ENCODE results near the gene AK4. TPM values are rescaled to one million over a fixed set of nuclear protein-coding genes. Genes with fewer than 3 reads are reported as not detected.

AK4 gene
- total RNA-seq, 1 experiment from 2014 or later = 180 TPM

GRCh38 chr1:65175171-65176055 is 27.4 kb downstream of the AK4 start:
- Mint-ChIP-seq H3K9me3 (no peaks in the 10 kb centered on the region), H3K27ac (peak overlapping the region; percentile 96), H3K36me3 (no peaks in the 10 kb centered on the region), H3K27me3 (ENCODE audit: low read depth) (no peaks in the 10 kb centered on the region), H3K4me3 (peak overlapping the region; percentile 26), H3K4me1 (peaks cover 83% of the 10 kb centered on the region)
- peak; percentile 21 for ATAC-seq
- DNase-seq (ENCODE audit: low spot score) = no peak
- CTCF ChIA-PET = interaction anchor here (1.9 kb wide), 1 partner anchor 34 kb away, joined by 10 read pairs; no protein-coding TSS in a partner anchor
- TF ChIP-seq E2F5 (CRISPR knock-in tag; IDR thresholded peaks at IDR 0.05) = no peak
- TF ChIP-seq RORB (CRISPR knock-in tag; IDR thresholded peaks at IDR 0.05) = no peak
- TF ChIP-seq, protein P1, sequence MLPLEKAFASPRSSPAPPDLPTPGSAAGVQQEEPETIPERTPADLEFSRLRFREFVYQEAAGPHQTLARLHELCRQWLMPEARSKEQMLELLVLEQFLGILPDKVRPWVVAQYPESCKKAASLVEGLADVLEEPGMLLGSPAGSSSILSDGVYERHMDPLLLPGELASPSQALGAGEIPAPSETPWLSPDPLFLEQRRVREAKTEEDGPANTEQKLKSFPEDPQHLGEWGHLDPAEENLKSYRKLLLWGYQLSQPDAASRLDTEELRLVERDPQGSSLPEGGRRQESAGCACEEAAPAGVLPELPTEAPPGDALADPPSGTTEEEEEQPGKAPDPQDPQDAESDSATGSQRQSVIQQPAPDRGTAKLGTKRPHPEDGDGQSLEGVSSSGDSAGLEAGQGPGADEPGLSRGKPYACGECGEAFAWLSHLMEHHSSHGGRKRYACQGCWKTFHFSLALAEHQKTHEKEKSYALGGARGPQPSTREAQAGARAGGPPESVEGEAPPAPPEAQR (CRISPR knock-in tag; IDR thresholded peaks at IDR 0.05) = no peak
- TF ChIP-seq NFE2L1 (CRISPR knock-in tag; IDR thresholded peaks at IDR 0.05) = no peak
- no peak for TF ChIP-seq TP53 (CRISPR knock-in tag; IDR thresholded peaks at IDR 0.05)
- no peak for TF ChIP-seq PRRX2 (CRISPR knock-in tag; IDR thresholded peaks at IDR 0.05)
- TF ChIP-seq, protein P2, sequence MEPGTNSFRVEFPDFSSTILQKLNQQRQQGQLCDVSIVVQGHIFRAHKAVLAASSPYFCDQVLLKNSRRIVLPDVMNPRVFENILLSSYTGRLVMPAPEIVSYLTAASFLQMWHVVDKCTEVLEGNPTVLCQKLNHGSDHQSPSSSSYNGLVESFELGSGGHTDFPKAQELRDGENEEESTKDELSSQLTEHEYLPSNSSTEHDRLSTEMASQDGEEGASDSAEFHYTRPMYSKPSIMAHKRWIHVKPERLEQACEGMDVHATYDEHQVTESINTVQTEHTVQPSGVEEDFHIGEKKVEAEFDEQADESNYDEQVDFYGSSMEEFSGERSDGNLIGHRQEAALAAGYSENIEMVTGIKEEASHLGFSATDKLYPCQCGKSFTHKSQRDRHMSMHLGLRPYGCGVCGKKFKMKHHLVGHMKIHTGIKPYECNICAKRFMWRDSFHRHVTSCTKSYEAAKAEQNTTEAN (CRISPR knock-in tag; IDR thresholded peaks at IDR 0.05) = no peak
- no peak for TF ChIP-seq ZNF232 (CRISPR knock-in tag; IDR thresholded peaks at IDR 0.05)
- TF ChIP-seq ATF6 (CRISPR knock-in tag; IDR thresholded peaks at IDR 0.05) = no peak
- no peak for TF ChIP-seq CDX4 (CRISPR knock-in tag; IDR thresholded peaks at IDR 0.05; ENCODE audit: borderline replicate concordance)
- TF ChIP-seq, protein P3, sequence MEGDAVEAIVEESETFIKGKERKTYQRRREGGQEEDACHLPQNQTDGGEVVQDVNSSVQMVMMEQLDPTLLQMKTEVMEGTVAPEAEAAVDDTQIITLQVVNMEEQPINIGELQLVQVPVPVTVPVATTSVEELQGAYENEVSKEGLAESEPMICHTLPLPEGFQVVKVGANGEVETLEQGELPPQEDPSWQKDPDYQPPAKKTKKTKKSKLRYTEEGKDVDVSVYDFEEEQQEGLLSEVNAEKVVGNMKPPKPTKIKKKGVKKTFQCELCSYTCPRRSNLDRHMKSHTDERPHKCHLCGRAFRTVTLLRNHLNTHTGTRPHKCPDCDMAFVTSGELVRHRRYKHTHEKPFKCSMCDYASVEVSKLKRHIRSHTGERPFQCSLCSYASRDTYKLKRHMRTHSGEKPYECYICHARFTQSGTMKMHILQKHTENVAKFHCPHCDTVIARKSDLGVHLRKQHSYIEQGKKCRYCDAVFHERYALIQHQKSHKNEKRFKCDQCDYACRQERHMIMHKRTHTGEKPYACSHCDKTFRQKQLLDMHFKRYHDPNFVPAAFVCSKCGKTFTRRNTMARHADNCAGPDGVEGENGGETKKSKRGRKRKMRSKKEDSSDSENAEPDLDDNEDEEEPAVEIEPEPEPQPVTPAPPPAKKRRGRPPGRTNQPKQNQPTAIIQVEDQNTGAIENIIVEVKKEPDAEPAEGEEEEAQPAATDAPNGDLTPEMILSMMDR (IDR thresholded peaks at IDR 0.05) = no peak
- POLR2A ChIA-PET = interaction anchor here (0.5 kb wide), 1 partner anchor 16 kb away, joined by 6 read pairs; no protein-coding TSS in a partner anchor

DNA sequence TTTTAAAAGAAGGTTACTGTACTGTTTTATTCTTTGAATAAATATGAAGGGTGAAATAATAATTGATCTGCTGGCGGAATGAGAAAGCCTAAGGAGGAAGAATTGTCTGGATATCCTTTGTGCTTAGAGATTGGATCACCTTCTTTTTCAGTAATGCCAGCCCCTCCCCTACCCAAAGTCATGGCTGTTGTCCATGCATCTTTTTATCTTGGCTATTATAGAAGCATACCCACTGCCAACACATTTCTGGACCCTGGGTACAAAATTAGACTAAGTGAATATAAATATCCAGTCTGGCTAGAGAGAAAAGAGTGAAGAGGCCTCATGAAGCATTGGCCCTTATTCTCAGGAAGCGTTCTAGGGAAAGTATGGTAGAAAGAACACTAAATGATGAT is 28.1 kb downstream of the AK4 start:
- no peak for DNase-seq (ENCODE audit: low spot score)
- peaks cover 84% of the 10 kb centered on the region for H3K4me1 Mint-ChIP-seq
- H3K4me3 Mint-ChIP-seq = 0 out of 2 replicates have a peak overlapping the region, but pooled peaks have one; percentile 4
- H3K36me3 Mint-ChIP-seq = no peaks in the 10 kb centered on the region
- no peaks in the 10 kb centered on the region for H3K9me3 Mint-ChIP-seq
- no peak for ATAC-seq
- ChIA-PET POLR2A (no interaction called here), CTCF (no interaction called here)
- peak overlapping the region; percentile 79; the same call in 1 of the 2 replicates for H3K27ac Mint-ChIP-seq
- no peaks in the 10 kb centered on the region for H3K27me3 Mint-ChIP-seq (ENCODE audit: low read depth)
- TF ChIP-seq ELF4 (CRISPR knock-in tag; IDR thresholded peaks at IDR 0.05; ENCODE audit: low read depth) = no peak
- no peak for TF ChIP-seq ESRRA (CRISPR knock-in tag; IDR thresholded peaks at IDR 0.05; ENCODE audit: borderline replicate concordance)
- no peak for TF ChIP-seq TP53 (CRISPR knock-in tag; IDR thresholded peaks at IDR 0.05)
- no peak for TF ChIP-seq HMGA2 (CRISPR knock-in tag; IDR thresholded peaks at IDR 0.05)
- TF ChIP-seq SP1 (CRISPR knock-in tag; conservative IDR thresholded peaks at IDR 0.05) = no peak
- no peak for TF ChIP-seq ARID4B (CRISPR knock-in tag; IDR thresholded peaks at IDR 0.05; ENCODE audit: borderline replicate concordance)
- no peak for TF ChIP-seq MXD4 (CRISPR knock-in tag; IDR thresholded peaks at IDR 0.05; ENCODE audit: borderline replicate concordance)
- no peak for TF ChIP-seq RELA (CRISPR knock-in tag; IDR thresholded peaks at IDR 0.05; ENCODE audit: borderline replicate concordance)
- TF ChIP-seq FOXP4 (CRISPR knock-in tag; IDR thresholded peaks at IDR 0.05) = no peak
